ENCODE results near the gene STAC. TPM values are rescaled to one million over a fixed set of nuclear protein-coding genes. Genes with fewer than 3 reads are reported as not detected.
"Not testable (repeated sequence)": the region's sequence is repeated elsewhere in the genome, so short reads cannot be mapped to it uniquely, and the experiment has no call there.

The STAC gene
- total and polyA plus RNA-seq, 12 donors, result 1.3 to 12.0 (median 3.4) TPM

- H3K4me3 ChIP-seq, result no peak overlapping the region
- no peak overlapping the region for H3K27ac ChIP-seq
- H3K36me3 ChIP-seq (replicated peaks in 1 of 2), result no peaks in the 10 kb centered on the region
- WGBS, 4 donors, result 74 to 86% (median 79%) methylated on average over 2 of the region's 2 CpGs
- H3K4me1 ChIP-seq (replicated peaks in 1 of 2), result no peaks in the 10 kb centered on the region
- peaks cover 0 to 12% (median 11%) of the 10 kb centered on the region in 3 donors for H3K9me3 ChIP-seq (replicated peaks in 1 of 3)
- H3K27me3 ChIP-seq, result no peaks in the 10 kb centered on the region
- DNase-seq, result no peak
- no peak for TF ChIP-seq CTCF (IDR thresholded peaks at IDR 0.05)
- no peak for TF ChIP-seq POLR2A (IDR thresholded peaks at IDR 0.05)
- intact Hi-C loops (cut with DNase I), result no loop called here
These were observed 194.9 kb downstream of the STAC start for GRCh38 chr3:36575241-36575640.

GRCh38 chr3:36578418-36578817, 198.1 kb downstream of the STAC start:
- H3K27ac ChIP-seq; intact Hi-C loops (cut with DNase I); H3K36me3 ChIP-seq (replicated peaks in 1 of 2); H3K27me3 ChIP-seq; H3K4me3 ChIP-seq; DNase-seq; H3K4me1 ChIP-seq (replicated peaks in 1 of 2): not testable (repeated sequence)
- H3K9me3 ChIP-seq (replicated peaks in 1 of 3), result peaks cover 0 to 12% (median 11%) of the 10 kb centered on the region in 3 donors
- 68 to 70% (median 69%) methylated on average over 4 of the region's 4 CpGs for WGBS, 4 donors

- TF ChIP-seq CTCF (IDR thresholded peaks at IDR 0.05) (no peak), POLR2A (IDR thresholded peaks at IDR 0.05) (no peak)
- DNase-seq, result no peak
- intact Hi-C loops (cut with DNase I), result no loop called here
- peaks cover 5% of the 10 kb centered on the region for H3K27me3 ChIP-seq
- H3K4me3 ChIP-seq, result no peak overlapping the region
- H3K36me3 ChIP-seq (replicated peaks in 1 of 2), result no peaks in the 10 kb centered on the region
- no peaks in the 10 kb centered on the region for H3K4me1 ChIP-seq (replicated peaks in 1 of 2)
- no peak overlapping the region for H3K27ac ChIP-seq
- WGBS, 4 donors, result 36 to 53% (median 49%) methylated on average over 1 of the region's 1 CpG
- H3K9me3 ChIP-seq (replicated peaks in 1 of 3), result peaks cover 0 to 12% (median 11%) of the 10 kb centered on the region in 3 donors
These were observed 199.4 kb downstream of the STAC start for GRCh38 chr3:36579746-36580145.

- no peak for DNase-seq
- Histone ChIP-seq H3K27ac (no peak overlapping the region), H3K36me3 (replicated peaks in 1 of 2) (no peaks in the 10 kb centered on the region), H3K27me3 (peaks cover 5% of the 10 kb centered on the region), H3K4me3 (no peak overlapping the region), H3K9me3 (replicated peaks in 1 of 3) (peaks cover 0 to 12% (median 11%) of the 10 kb centered on the region in 3 donors), H3K4me1 (replicated peaks in 1 of 2) (no peaks in the 10 kb centered on the region)
- TF ChIP-seq POLR2A (IDR thresholded peaks at IDR 0.05) (no peak), CTCF (IDR thresholded peaks at IDR 0.05) (no peak)
- intact Hi-C loops (cut with DNase I), result no loop called here
- WGBS, 4 donors, result 57 to 76% (median 71%) methylated on average over 2 of the region's 2 CpGs
These were observed 200.4 kb downstream of the STAC start for GRCh38 chr3:36580716-36581115.

DNA sequence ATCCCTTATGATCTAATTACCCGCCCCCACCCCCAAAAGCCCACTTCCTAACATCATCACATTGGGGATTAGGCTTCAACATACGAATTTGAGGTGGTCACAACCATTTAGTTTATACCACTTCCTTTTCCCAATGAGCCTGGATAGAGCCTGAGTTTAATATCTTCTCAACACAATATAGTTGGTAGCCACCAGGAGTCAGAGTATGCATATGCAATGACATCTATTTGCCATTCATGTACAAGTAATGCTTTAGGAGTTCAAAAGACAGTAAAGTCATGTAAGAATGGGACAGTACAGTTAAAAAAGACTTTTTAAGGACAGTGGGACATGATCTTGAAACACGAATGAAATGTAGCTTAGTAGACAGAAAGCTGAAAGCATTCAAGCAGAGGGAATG, 211.7 kb downstream of the STAC start:
- no peak for DNase-seq
- intact Hi-C loops (cut with DNase I), result no loop called here
- peaks cover 9% of the 10 kb centered on the region for H3K27me3 ChIP-seq
- H3K27ac ChIP-seq, result no peak overlapping the region
- no peaks in the 10 kb centered on the region for H3K4me1 ChIP-seq (replicated peaks in 1 of 2)
- no peak overlapping the region for H3K4me3 ChIP-seq
- no peaks in the 10 kb centered on the region for H3K36me3 ChIP-seq (replicated peaks in 1 of 2)
- TF ChIP-seq POLR2A (IDR thresholded peaks at IDR 0.05) (no peak), CTCF (IDR thresholded peaks at IDR 0.05) (no peak)
- 66 to 73% (median 70%) methylated on average over 3 of the region's 3 CpGs for WGBS, 4 donors
- H3K9me3 ChIP-seq (replicated peaks in 1 of 3), result no peaks in the 10 kb centered on the region
